Activated CD4-positive, alpha-beta T cell treated with anti-CD3 and anti-CD28 coated beads, Interleukin-2, amount 50 U/mL, for 16 hours (primary cell): ENCODE results near the gene MPRIP.
A peak's percentile ranks its signal among the peaks of the same experiment; 100 is the strongest.

Experiments
- DNase-seq: peaks from one replicate; pipeline ENCODE4 v3.0.0-alpha.2; 2020

Gene MPRIP

DNA sequence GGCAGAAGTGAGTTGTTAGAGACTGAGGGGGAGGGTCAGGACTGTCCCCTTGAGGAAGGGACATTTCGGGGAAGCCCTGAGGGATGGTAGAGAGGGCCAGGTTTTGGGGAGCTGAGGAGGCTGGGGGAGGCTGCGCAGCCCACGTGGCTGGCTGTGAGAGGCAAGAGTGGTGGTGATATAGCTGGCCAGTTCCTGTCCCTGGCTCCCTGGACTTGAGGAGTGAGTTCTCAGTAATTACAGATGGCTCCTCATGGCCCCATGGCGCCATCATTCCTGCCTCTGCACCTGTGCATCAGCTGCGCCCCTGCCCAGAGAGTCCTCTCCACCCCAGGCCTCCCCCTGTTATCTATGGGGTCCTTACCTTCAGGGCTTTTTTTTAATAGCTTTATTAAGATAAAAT is 30.3 kb downstream of the MPRIP start:
- DNase-seq = no peak

DNA sequence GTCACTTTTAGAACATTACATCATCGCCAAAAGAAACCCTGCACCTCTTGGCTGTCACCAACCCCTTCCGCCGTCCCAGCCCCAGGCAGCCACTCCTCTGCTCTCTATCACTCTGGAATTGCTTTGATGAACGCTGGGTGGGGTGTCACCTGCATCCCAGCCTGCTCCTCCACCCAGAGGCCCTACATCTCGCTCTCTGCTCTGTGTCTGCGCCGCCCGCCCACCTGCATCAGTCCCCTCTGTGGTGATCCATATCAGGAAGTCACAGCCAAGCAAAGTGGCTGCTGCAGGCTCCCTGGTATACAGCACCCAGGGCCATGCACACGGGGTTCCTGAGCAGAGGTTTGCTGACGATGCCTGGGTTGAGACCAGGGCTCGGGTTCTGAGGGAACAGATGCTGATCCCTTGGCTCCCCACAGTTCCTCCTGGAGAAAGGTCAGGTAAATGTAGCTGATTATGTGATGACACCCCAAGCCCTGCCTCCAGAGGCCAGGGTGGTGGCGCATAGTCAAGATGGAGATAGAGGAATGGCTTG is 30.8 kb downstream of the MPRIP start:
- DNase-seq = no peak

DNA sequence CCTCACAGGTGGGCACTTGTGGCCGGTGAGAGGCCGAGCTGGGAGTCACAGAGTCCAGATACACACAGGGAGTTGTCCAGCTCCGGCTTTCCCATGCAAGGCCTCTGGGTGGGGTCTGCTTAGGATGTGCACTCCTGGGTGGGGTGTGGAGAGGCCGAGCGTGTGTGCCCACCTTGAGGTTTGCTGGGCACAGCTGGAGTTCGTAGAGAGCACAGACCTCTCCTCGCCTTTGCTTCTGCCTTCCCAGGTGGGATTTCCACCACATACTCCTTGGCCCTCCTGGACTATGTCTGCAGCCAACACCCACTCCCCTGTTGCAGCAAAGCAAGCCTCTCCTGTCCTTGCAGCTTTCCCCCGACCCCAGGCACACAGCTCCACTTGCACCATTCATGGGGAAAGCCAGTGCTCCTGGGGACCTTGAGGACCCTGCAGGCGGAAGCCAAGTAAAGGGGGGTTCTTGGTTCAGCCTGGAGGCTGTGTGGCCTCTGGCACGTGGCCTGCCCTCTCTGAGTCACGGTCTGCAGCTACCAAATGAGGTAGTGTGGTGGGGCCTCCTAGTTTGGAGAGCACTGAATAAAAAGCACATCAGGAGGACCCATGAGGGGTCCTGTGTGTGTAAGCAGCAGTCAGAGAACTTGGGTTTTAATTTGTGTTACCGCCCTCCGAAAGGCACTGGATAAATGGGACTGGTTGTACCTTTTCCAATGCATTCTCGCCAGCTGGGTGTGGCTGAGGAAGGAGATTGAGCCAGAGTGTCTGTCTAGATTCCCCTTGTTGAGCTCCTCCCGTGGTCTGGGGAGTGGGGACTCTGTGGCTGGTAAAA is 31.5 kb downstream of the MPRIP start:
- no peak for DNase-seq

DNA sequence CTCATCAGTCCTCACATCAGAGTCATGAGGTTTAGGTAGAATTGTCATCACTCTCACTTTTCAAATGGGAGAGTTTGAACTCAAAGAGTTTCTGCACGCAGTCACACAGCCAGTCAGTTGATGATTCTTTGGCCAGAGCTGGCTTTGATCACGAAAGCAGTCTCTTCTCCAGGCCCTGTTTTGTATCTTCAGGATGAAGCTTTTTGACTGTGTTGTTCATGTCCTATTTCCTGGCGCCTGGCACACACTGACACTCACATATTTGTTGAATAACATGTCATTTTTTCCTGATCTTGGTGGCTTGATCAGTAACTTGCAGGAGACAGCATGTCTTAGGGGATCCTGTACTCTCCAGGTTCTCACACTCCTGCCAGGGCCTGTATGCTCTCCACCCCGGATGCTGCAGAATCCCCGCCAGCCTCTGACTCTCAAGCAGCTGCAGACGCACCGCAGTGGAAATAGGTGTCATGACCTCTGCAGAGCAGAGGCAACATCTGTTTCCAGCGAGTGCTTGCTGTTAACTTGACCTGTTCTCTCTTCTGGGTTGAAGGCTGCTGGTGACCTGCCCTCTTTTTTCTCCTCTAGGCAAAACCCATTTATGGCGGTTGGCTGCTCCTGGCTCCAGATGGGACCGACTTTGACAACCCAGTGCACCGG is 33.0 kb downstream of the MPRIP start:
- DNase-seq = no peak

DNA sequence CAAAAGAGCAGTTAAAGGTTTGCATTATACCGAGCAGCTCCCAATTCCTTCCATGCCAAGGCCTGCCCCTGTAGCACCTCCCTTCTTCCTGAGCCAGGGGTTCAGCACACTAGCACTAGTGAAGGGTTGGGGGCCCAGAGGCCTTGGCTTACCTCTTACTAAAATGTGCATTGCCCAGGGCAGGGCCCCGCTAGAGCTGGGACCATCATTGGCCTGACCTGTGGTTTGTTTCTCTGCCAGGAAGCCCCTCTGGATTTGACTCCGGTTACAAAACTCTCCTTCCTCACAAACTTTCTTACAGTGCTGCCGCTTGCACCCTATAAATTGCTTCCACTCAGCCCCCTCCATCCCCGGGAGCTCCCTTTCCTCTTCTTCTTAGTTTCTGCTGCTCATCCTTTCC is 33.8 kb downstream of the MPRIP start:
- no peak for DNase-seq

DNA sequence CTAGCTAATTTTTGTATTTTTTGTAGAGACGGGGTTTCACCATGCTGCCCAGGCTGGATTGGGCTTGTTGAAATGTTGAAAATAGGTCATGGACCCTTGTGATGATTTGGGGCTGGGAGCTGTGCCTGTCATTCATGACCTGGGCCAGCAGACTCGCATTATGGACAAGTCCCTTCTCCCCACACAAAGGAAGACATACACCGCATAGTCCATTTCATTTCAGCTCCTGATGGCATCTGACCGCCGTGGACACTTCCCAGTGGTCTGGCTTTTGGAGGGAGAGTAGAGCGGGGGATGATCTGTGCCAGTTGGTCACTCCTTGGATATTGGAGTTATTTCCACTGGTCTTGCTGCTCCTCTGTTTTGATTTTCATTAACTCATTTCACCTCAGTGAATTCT is 34.8 kb downstream of the MPRIP start:
- DNase-seq = no peak

DNA sequence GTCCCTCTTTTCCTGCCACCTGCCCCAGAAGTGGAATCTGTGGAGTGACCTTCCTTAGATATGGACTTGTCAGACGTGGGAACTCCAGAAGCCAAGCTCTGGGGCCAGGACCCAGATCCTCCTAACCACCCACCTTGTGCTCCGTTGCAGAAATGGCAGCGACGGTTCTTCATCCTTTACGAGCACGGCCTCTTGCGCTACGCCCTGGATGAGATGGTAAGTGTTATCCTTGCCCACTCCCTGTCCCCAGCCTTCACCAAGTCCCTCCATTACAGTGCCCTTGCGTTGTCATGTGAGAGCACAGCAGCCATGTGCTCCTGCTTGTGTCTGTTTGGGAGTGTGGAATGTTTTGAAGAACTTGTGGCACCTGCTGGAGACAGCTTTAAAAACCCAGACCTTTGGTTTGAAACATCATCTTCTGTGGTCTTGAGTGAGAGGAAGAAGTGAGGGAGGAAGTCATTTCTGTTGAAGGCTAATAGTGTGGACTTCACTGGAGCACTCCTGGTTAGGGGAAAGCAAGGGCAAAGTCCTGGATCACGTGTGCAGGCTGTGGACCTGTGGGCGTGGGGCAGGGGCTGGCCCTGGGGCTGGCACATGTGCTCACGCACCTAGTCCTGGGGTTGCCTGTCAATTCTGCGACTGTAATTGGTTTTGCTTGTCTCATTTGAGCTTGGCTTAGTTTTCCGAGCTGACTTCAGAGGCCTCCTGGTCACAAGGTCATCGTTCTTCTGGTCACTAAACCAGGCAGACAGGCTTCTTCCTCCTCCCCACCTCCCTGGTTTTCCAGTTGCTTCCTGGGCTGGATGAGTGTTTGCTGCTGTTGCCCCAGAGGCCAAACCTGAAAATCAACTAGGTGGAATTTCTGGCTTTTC is 35.8 kb downstream of the MPRIP start:
- no peak for DNase-seq

DNA sequence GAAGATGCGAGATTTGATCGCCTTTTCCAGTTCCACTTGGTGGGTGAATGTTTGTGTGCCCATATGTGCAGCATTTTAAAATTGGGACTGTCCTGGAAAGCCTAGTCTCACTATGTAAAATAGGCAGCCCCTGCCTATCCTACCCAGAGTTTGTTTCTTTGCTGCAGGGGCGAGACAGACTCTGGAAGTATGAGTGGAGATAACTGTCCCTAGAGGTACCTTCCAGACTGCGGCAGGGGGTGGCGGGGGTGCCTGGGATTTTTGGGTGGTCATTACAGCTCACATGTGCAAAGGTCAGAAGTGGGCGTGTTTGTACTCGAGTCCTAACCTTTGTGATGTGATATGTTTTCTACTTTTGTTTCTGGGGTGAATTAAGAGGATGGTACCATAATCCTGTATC is 36.6 kb downstream of the MPRIP start:
- no peak for DNase-seq

DNA sequence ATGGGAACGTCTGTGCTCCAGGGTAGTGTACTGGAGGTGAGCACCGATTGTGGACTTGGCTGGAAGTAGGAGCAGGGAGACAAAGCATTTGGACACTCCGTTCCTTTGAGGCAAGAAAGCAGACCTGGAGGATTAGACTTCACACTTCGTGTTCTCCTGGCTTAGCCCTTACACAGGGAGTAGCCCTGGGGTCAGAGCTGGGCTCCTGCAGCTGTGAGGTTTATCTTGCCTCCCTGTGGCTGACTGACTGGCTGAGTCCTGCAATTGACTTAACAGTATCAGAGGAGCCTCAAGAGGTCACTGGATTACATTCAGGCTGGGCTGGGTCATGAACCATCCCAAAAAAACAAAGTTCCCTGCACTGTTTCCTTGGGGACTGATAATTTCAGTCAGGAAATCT is 37.1 kb downstream of the MPRIP start:
- no peak for DNase-seq

DNA sequence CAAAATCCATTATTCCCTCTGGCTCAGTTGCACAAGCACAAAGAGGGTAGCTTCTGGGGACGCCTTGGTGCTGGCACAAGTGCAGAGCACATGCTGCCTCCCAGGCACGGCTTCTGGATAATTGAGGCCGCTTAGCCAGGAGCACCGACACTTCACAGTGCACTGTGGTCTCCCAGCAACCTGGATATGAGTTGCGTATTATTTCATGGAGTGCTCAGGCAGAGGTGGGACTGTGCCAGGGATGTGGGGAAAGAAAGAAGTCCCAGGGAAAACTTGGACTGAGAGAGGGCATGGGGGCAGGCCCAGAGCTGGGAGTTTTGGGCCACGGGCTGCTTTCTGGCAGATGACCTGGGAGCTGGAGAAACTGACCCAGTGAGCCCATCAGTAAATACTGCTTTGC is 37.5 kb downstream of the MPRIP start:
- DNase-seq = no peak

DNA sequence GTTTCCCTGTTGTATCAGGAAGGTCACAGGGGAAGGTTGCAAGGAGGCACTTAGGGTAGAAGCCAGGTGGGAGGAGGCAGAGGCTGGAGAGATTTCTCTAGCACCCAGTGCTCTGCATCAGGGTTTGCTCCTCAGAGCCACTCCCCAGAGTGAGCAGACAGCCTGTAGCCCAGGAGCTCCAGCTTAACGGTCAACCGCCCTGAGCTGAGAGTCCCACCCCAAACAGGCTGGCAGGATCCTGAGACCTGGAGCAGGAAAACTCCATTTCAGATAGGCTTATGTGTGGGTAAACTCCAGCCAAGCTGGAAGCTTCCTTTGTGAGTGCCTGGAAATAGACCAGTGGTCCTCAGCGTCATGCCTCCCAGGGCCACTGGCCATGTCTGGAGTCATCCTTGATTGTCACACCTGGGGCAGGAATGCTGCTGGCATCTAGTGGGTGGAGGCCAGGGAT is 37.9 kb downstream of the MPRIP start:
- DNase-seq = no peak

DNA sequence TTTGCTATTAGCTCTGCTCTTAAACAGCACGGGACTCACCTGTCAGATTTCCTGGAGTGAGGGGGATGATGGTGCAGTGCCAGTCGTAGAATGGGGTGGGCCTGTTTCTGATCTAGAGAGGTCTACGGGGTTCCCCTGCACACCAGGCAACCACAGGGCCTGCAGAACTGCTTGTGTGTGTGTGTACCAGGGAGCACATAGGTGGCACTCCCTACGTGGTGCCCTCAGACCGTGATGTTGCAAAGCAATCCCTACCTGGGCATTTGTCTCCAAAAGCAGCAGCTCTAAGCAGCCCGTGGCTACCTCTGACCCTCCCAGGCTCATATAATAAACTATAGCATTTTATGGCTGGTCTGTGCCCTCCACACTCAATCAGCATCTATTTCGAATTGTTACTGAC is 38.5 kb downstream of the MPRIP start:
- DNase-seq = no peak

DNA sequence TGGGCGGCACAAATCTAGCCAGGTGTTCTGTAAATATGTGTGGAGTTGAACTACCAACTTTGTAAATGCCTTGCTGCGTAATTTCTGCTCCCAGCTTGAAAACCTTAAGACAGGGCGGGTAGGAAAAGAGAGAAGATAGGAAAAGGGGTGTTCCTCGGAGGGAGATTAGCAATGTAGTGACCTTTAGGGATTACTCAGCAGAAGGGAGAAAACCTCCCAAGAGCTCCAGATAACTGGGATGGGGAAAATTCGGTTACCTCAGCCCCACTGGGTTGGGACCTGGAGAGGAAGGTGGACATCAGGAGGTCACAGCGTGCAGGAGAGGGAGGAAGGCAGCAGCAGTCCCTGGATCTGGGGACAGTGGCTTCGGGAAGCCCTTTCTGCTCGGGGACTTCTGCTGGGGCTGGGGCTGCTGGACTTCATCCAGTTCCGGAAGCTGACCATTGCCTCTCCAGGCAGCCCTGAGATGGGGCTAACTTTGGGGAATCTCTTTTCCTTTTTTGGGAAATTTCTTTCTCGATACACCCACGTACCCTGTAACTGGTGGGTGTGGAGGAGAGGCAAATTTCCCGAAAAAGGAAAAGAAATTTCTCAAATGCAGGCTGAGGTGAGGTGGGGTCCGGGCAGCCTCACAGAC is 39.2 kb downstream of the MPRIP start:
- DNase-seq = no peak

DNA sequence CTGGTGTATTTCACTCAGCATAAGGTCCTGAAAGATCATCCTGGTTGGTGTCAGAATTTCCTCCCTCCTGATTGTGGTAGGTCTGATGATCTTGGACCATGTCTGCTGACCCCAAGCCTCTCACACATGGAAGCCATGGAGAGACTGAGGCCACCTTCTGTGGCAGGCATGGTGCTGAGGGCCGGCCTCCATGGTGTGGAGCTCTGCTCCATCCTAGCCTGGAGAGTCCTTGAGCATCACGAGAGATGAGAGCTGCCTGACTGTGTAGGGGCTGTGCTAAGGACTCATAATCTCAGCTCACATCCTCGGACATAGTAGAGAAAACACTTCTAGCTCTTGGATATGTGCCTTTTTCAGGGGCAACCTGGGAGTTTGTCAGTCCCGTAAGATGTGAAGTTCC is 40.6 kb downstream of the MPRIP start:
- DNase-seq = no peak

DNA sequence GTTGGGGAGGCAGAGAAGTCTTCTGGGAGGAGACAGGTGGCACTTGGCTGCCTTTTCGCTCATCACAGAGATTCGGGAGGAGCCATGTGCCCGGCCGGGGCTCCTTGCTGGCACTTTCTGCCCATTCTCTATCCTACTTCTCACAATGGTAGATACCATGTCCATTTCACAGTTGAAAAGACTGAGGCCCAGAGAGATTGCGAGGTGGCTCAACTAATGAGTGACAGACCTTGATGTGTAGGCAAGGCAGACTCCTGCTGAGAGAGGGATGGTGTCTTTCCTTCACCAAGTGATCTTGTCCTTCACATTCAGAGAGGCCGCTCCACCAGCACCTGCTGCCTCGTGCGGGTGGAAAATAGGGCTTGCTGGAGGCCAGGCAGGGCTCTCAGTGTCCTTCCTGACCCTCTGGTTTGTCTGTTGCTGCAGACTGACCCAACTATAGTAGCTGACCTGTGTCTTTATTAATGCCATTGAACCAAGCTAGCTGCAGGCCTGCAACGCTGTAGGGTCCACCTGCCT is 42.1 kb downstream of the MPRIP start:
- no peak for DNase-seq

DNA sequence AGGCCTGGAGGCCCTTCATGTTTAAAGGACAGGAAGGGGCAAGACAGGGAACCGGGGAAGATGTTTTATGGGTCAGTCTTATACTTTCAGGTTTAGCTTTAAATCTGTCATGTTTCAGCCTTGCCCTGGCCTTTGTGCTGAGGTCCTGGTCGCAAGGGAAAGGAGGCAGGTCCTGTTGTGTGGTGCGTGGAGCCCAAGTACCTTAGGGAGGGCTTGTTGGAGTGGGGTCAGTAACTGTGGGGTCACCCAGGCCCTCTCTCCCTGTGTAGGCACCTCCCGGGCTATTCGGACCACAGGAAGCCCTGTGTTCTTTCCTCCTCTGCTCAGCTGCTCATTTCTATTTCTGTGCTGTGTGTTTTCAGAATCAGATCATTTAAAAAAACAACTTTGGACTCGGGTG is 42.7 kb downstream of the MPRIP start:
- DNase-seq = no peak

DNA sequence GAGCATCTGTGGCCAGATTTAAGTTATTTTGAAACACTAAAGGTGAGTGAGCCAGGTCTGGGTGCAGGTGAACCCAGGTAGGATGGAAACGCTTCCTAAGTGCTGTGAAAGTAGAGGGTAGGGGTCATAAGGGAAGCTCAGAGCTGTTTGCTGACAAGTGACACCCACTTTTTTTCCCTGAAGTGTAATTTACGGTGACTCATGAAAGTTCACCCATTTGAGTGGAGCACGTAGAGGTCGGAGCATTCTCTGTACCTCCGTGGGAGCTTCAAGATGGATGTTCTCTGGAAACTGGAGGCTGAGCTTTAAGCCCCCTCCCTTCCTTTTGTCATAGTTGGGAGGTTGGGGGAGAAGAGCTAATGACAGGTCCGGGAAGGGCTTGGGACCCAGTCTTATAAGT is 44.3 kb downstream of the MPRIP start:
- DNase-seq = no peak

DNA sequence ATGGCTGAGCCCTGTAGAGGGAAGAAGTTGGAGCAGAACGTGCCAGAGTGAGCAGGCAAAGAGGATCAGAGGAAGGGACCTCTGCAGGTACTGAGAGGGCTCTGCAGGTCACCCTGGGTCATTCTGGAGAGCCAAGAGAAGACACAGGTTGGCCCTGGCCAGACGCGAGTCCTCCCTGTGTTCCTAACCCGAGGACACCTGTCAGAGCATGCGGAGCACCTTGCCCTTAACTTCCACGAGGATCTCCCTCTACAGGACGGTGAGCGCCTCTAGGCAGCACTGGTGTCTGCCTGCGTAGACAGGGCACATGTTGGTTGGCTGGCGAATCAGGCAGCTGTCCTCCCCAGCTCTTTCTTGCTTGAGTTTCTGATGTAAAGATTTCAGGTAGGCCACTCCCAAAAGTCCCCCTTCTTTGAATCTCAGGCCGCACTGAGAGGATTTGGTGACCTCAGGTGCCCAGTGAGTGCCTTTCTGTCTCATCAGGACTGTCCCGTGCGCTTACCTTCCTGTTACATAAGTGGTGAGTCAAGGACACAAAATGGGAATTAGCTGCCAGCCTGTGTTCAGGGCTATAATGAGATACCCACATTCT is 45.3 kb downstream of the MPRIP start:
- no peak for DNase-seq

DNA sequence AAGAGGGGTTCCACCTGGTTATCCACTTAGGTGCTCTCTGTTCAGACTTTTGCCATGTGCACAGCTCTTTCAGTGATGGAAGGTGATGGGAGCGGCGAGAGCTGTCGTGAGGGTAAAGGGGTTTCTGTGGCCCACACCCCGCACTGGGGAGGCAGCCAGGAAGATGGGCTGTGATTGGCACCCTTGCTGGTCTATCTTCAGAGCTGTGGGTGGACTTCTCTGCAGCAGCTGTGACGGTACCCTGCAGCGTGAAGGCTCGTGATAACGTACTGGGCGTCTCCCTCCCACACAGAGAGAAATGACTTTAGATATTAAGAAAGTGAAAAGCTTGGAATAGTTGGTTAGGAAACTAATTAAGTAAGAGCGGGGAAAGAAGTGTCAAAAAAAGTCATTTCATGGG is 45.8 kb downstream of the MPRIP start:
- no peak for DNase-seq

DNA sequence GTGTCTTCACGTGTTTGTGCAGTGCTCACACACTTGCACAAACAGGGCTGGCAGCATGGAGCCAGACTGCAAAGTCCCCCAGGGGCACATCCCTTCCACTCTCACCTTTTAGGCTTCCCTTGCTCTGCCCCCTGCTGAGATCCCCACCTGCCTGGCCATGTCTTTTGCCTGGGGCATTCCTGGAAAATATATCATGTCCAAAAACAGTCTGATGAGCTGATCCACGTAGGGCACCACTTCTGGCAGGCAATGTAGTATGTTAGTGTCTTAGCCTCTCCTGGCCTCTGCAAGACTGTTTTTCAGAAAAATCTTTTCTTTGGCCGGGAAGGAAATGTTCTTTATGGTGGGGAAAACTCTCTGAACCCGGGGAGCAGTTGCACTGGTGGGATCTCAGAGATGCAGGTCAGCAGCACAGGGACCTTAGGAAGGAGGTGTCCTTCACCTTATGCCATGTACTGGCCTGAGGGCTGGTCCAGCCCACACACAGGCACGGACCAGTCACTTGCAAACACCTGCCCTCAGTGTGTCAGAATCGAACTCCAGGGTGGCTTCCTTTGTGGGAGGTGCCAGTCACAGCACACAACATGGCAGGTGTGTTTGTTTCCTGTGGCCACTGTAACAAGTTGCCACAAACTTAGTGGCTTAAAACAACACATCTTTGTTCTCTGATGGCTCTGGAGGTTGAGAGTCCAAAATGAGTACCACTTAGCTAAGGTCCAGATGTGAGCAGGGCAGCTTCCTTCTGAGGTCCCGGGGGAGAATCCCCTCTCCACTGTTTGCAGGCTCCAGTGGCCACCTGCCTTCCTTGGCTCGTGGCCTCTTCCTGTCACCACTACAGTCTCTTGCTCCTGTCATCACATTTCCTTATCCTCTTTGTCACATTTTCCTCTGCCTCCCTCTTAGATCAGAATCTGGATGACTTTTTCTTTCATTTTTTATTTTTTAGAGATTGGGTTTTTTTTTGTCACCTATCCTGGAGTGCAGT is 46.6 kb downstream of the MPRIP start:
- peak; percentile 23 for DNase-seq
